ENCODE measurements around the gene IRF6.

Gene IRF6

DNA sequence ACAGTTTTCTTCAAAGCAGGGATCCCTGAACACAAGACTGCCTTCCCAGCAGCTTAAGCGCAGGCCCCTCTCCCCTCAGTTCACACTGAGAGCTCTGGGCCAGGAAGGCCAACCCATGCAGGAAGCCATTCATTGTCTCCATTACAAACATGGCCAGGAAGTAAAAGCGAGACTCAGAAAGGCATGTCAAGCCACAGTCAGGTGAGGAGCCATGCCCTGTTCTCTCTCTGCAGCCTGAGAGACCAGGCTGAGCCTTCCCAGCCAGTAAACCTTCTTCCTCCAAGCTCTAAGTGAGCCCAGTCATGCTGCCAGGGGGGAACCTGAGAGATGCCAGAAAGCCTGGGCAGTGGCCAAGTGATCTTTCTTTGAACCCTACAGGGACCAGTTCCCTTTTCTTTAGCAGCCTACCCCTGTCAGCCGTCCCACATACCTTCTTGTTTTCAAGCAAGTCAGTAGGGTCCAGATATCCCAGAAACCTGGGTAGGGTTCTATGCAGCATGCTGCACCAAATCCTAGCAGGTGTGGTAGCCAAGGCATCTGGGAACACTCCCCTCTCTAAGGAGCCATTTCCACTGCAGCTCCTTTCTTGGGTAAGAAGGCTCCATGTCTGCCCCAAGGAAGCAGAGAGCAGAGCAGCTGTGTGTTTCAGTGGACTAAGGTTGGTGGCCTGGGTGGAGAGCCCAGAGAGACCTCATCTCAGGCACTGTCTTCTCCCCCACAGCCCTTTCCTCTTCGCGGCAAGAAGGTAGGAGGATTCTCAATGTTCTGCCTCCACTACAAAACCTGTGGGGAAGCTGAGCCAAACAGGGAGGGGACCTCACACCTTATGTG is 49.1 kb downstream of the IRF6 start:
- DNase-seq (ENCODE audit: extremely low read depth, insufficient read length), result peak; percentile 53
- peaks cover 17% of the 10 kb centered on the region for H3K36me3 ChIP-seq (ENCODE audit: control insufficient read depth, insufficient read depth, low read length)
- H3K4me3 ChIP-seq (replicated peaks; ENCODE audit: low read depth, low read length), result peak overlapping the region; percentile 70
- TF ChIP-seq, protein P1, sequence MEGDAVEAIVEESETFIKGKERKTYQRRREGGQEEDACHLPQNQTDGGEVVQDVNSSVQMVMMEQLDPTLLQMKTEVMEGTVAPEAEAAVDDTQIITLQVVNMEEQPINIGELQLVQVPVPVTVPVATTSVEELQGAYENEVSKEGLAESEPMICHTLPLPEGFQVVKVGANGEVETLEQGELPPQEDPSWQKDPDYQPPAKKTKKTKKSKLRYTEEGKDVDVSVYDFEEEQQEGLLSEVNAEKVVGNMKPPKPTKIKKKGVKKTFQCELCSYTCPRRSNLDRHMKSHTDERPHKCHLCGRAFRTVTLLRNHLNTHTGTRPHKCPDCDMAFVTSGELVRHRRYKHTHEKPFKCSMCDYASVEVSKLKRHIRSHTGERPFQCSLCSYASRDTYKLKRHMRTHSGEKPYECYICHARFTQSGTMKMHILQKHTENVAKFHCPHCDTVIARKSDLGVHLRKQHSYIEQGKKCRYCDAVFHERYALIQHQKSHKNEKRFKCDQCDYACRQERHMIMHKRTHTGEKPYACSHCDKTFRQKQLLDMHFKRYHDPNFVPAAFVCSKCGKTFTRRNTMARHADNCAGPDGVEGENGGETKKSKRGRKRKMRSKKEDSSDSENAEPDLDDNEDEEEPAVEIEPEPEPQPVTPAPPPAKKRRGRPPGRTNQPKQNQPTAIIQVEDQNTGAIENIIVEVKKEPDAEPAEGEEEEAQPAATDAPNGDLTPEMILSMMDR (IDR thresholded peaks at IDR 0.05; ENCODE audit: insufficient read depth, low read length, poor library complexity, severe bottlenecking), result no peak
- no peaks in the 10 kb centered on the region for H3K27me3 ChIP-seq (replicated peaks; ENCODE audit: control insufficient read depth, insufficient read depth, low read length)

GRCh38 chr1:209755926-209756614 is 49.9 kb downstream of the IRF6 start, which contains the start of gene TRAF3IP3:
TRAF3IP3 (plus strand) TSS chr1:209756053; CDS start chr1:209760040, 3,987 bp downstream.
- peaks cover 13% of the 10 kb centered on the region for H3K36me3 ChIP-seq (ENCODE audit: control insufficient read depth, insufficient read depth, low read length)
- no peaks in the 10 kb centered on the region for H3K27me3 ChIP-seq (replicated peaks; ENCODE audit: control insufficient read depth, insufficient read depth, low read length)
- peak; percentile 69 for DNase-seq (ENCODE audit: extremely low read depth, insufficient read length)
- TF ChIP-seq, protein P1 (IDR thresholded peaks at IDR 0.05; ENCODE audit: insufficient read depth, low read length, poor library complexity, severe bottlenecking), result no peak
- peak within 1 kb of the TSS; percentile 70 for H3K4me3 ChIP-seq (replicated peaks; ENCODE audit: low read depth, low read length)

DNA sequence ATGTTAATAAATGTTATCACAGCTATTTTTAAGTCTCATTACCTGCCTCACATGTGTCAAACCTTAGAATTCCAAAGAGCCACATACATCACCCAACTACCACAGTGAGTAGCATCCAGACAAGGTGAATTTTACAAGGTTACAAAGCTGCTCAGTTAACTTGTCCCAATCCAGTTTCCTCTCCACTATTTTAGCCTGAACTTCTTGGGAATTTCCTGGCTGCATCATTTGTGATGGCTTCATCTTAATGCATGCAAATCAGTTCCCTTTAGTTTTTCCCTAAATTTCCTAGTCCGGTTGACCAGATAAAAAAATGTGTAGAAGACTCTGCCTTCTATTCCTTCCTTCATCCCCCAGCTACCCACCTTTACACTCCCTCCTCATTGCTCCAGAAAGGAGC is 50.7 kb downstream of the IRF6 start:
- TF ChIP-seq, protein P1 (IDR thresholded peaks at IDR 0.05; ENCODE audit: insufficient read depth, low read length, poor library complexity, severe bottlenecking), result no peak

DNA sequence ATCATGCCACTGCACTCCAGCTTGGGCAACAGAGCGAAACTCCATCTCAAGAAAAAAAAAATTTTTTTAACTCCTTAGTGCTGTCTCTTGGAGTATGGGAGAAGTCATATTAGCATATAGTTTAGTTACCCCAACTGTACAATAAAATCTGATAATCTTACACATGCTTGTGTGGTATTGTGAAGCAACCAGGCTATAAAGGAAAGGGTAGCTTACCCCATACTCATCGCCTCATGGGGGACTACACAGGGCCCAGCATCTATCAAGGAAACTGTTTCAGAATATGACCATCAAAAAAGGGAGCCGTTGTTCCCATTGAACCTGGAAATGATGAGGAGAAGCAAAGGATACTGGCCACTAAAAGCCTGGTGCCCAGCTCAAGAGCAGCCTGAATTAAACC is 53.1 kb downstream of the IRF6 start:
- no peak for DNase-seq (ENCODE audit: extremely low read depth, insufficient read length)
- Histone ChIP-seq H3K4me3 (replicated peaks; ENCODE audit: low read depth, low read length) (no peak overlapping the region), H3K36me3 (ENCODE audit: control insufficient read depth, insufficient read depth, low read length) (no peaks in the 10 kb centered on the region), H3K27me3 (replicated peaks; ENCODE audit: control insufficient read depth, insufficient read depth, low read length) (no peaks in the 10 kb centered on the region)
- TF ChIP-seq, protein P1 (IDR thresholded peaks at IDR 0.05; ENCODE audit: insufficient read depth, low read length, poor library complexity, severe bottlenecking), result no peak

More for the DNA sequence above, 50.7 kb downstream of the IRF6 start:
- DNase-seq (ENCODE audit: extremely low read depth, insufficient read length), result no peak
- no peak overlapping the region; the same call in 1 of the 2 replicates for H3K4me3 ChIP-seq (replicated peaks; ENCODE audit: low read depth, low read length)
- no peaks in the 10 kb centered on the region for H3K27me3 ChIP-seq (replicated peaks; ENCODE audit: control insufficient read depth, insufficient read depth, low read length)
- H3K36me3 ChIP-seq (ENCODE audit: control insufficient read depth, insufficient read depth, low read length), result peaks cover 10% of the 10 kb centered on the region

DNA sequence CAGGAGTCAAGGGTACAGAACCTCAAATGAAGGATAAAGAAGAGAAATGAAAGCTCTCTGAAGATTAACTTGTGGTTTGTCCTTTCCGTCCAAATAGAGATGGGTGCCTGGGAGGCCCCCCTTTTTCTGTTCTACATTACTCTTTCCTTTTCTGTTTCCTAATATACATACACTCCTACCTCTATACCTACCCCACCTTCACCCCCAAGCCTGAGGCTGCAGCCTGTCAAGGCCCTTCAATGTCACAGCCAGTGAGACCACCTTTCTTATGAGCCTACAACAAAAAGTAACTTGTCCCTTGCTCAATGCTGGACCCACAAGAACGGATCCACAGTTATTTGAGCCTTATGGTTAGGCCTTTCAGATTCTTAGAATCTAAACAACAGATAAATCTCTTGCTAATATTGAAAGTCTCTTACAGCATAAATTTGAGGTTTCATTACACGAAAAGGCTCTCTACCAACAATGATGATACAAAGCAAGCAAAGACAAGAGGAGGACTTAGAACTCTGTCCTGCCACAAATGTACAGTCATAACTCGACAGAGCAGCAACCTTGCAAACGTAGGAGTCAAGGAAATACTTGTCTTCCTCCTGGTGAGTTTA is 54.2 kb downstream of the IRF6 start:
- H3K4me3 ChIP-seq (replicated peaks; ENCODE audit: low read depth, low read length), result peak overlapping the region; percentile 27
- H3K36me3 ChIP-seq (ENCODE audit: control insufficient read depth, insufficient read depth, low read length), result no peaks in the 10 kb centered on the region
- H3K27me3 ChIP-seq (replicated peaks; ENCODE audit: control insufficient read depth, insufficient read depth, low read length), result no peaks in the 10 kb centered on the region
- peak; percentile 73 for DNase-seq (ENCODE audit: extremely low read depth, insufficient read length)
- TF ChIP-seq, protein P1 (IDR thresholded peaks at IDR 0.05; ENCODE audit: insufficient read depth, low read length, poor library complexity, severe bottlenecking), result no peak

Measured in GM06990 (cell line).